ENCODE results near the gene GCH1.
"Not testable (repeated sequence)": the region's sequence is repeated elsewhere in the genome, so short reads cannot be mapped to it uniquely, and the experiment has no call there.

The GCH1 gene

GRCh38 chr14:54916101-54916500 is 13.5 kb upstream of the GCH1 start:
- DNase-seq (ENCODE audit: low read depth): no peak
- in situ Hi-C loops (cut with HindIII; ENCODE audit: low sequenced_read_pairs): no loop called here
- no peak for TF ChIP-seq CTCF (IDR thresholded peaks at IDR 0.05; ENCODE audit: low read depth, low read length, missing control alignments)

GRCh38 chr14:54909817-54910558 is 7.4 kb upstream of the GCH1 start:
- in situ Hi-C loops (cut with HindIII; ENCODE audit: low sequenced_read_pairs): no loop called here
- TF ChIP-seq CTCF (IDR thresholded peaks at IDR 0.05; ENCODE audit: low read depth, low read length, missing control alignments): no peak
- DNase-seq (ENCODE audit: low read depth): no peak
- no peak overlapping the region for H3K4me3 ChIP-seq (ENCODE audit: low read depth, low read length)

More at GRCh38 chr14:54916101-54916500, 13.5 kb upstream of the GCH1 start:
- H3K4me3 ChIP-seq (ENCODE audit: low read depth, low read length): no peak overlapping the region

- H3K4me3 ChIP-seq (ENCODE audit: low read depth, low read length); DNase-seq (ENCODE audit: low read depth); in situ Hi-C loops (cut with HindIII; ENCODE audit: low sequenced_read_pairs): not testable (repeated sequence)
Measured at GRCh38 chr14:54908973-54909372, 6.3 kb upstream of the GCH1 start.

GRCh38 chr14:54908190-54908589 is 5.6 kb upstream of the GCH1 start:
- TF ChIP-seq CTCF (IDR thresholded peaks at IDR 0.05; ENCODE audit: low read depth, low read length, missing control alignments): no peak
- DNase-seq (ENCODE audit: low read depth): no peak
- in situ Hi-C loops (cut with HindIII; ENCODE audit: low sequenced_read_pairs): no loop called here
- no peak overlapping the region for H3K4me3 ChIP-seq (ENCODE audit: low read depth, low read length)

GRCh38 chr14:54906075-54906474 is 3.4 kb upstream of the GCH1 start:
- DNase-seq (ENCODE audit: low read depth): no peak
- no peak for TF ChIP-seq CTCF (IDR thresholded peaks at IDR 0.05; ENCODE audit: low read depth, low read length, missing control alignments)
- in situ Hi-C loops (cut with HindIII; ENCODE audit: low sequenced_read_pairs): no loop called here
- H3K4me3 ChIP-seq (ENCODE audit: low read depth, low read length): no peak overlapping the region

GRCh38 chr14:54902143-54902520 is 494 bp downstream of the GCH1 start:
- DNase-seq (ENCODE audit: low read depth): no peak
- peak overlapping the region; percentile 63 for H3K4me3 ChIP-seq (ENCODE audit: low read depth, low read length)
- TF ChIP-seq CTCF (IDR thresholded peaks at IDR 0.05; ENCODE audit: low read depth, low read length, missing control alignments): peak; percentile 9
- in situ Hi-C loops (cut with HindIII; ENCODE audit: low sequenced_read_pairs): no loop called here

GRCh38 chr14:54901380-54902142 is 1.1 kb downstream of the GCH1 start:
- DNase-seq (ENCODE audit: low read depth): no peak

More at GRCh38 chr14:54901380-54902142, 1.1 kb downstream of the GCH1 start:
- TF ChIP-seq CTCF (IDR thresholded peaks at IDR 0.05; ENCODE audit: low read depth, low read length, missing control alignments): no peak
- peak overlapping the region; percentile 63 for H3K4me3 ChIP-seq (ENCODE audit: low read depth, low read length)
- in situ Hi-C loops (cut with HindIII; ENCODE audit: low sequenced_read_pairs): no loop called here
